Jurkat, Clone E6-1 (cell line): ENCODE data around the gene SAYSD1. TPM values are rescaled to one million over a fixed set of nuclear protein-coding genes. Genes with fewer than 3 reads are reported as not detected.
"Not testable (repeated sequence)": the region's sequence is repeated elsewhere in the genome, so short reads cannot be mapped to it uniquely, and the experiment has no call there.

Experiments used
- DNase-seq: peaks from one replicate; pipeline ENCODE4 v3.0.0-alpha.2; 2011; ENCODE audit warnings: low read depth, low spot score
- H3K4me3 ChIP-seq: 2 replicates; pipeline ENCODE4 v1.5.1; 2011; ENCODE audit warnings: mild to moderate bottlenecking, low read length, control low read depth, moderate library complexity
- polyA plus RNA-seq: library from polyadenylated mRNA; unstranded; fragments of >200 nt; gene quantifications from one replicate; pipeline ENCODE4 v1.2.1, GENCODE V29; 2012; ENCODE audit warnings: missing spikeins; ENCODE audit not compliant: insufficient read length, insufficient read depth

SAYSD1 gene
- polyA plus RNA-seq = 17.9 TPM

- peak within 1 kb of the TSS; percentile 81 for H3K4me3 ChIP-seq
- peak; percentile 92 for DNase-seq
These were observed at the start of gene SAYSD1 for GRCh38 chr6:39114704-39115599. Gene SAYSD1 (minus strand): TSS chr6:39115186. CDS start chr6:39115089, 97 bp downstream.

GRCh38 chr6:39157511-39157910, 42.5 kb upstream of the SAYSD1 start:
- peak; percentile 4 for DNase-seq
- H3K4me3 ChIP-seq = no peak overlapping the region

GRCh38 chr6:39156801-39157200, 41.8 kb upstream of the SAYSD1 start:
- no peak for DNase-seq
- H3K4me3 ChIP-seq = no peak overlapping the region

GRCh38 chr6:39154705-39155104, 39.7 kb upstream of the SAYSD1 start:
- no peak for DNase-seq
- H3K4me3 ChIP-seq = no peak overlapping the region

- peak; percentile 15 for DNase-seq
These were observed 38.9 kb upstream of the SAYSD1 start for GRCh38 chr6:39153766-39154397.

GRCh38 chr6:39152262-39152661, 37.3 kb upstream of the SAYSD1 start:
- H3K4me3 ChIP-seq = no peak overlapping the region
- no peak for DNase-seq

More at GRCh38 chr6:39153766-39154397, 38.9 kb upstream of the SAYSD1 start:
- H3K4me3 ChIP-seq = no peak overlapping the region

- no peak overlapping the region for H3K4me3 ChIP-seq
- no peak for DNase-seq
These were observed 36.2 kb upstream of the SAYSD1 start for GRCh38 chr6:39151211-39151610.

- no peak for DNase-seq
- no peak overlapping the region for H3K4me3 ChIP-seq
These were observed 29.6 kb upstream of the SAYSD1 start for GRCh38 chr6:39144481-39145173.

- no peak for DNase-seq
- H3K4me3 ChIP-seq = no peak overlapping the region
These were observed 28.4 kb upstream of the SAYSD1 start for GRCh38 chr6:39143238-39143930.

- DNase-seq = no peak
- no peak overlapping the region for H3K4me3 ChIP-seq
These were observed 25.7 kb upstream of the SAYSD1 start for GRCh38 chr6:39140556-39141167.

- no peak overlapping the region for H3K4me3 ChIP-seq
- peak; percentile 51 for DNase-seq
These were observed 22.3 kb upstream of the SAYSD1 start for GRCh38 chr6:39137245-39137644.

- not testable (repeated sequence) for DNase-seq, H3K4me3 ChIP-seq
These were observed 21.2 kb upstream of the SAYSD1 start for GRCh38 chr6:39136207-39136606.

- not testable (repeated sequence) for H3K4me3 ChIP-seq, DNase-seq
These were observed 19.8 kb upstream of the SAYSD1 start for GRCh38 chr6:39134761-39135160.

- H3K4me3 ChIP-seq = no peak overlapping the region
- DNase-seq = no peak
These were observed 15.7 kb upstream of the SAYSD1 start for GRCh38 chr6:39130691-39131090.

- no peak for DNase-seq
- H3K4me3 ChIP-seq = no peak overlapping the region
These were observed 13.8 kb upstream of the SAYSD1 start for GRCh38 chr6:39128832-39129231.

- H3K4me3 ChIP-seq = no peak overlapping the region
- no peak for DNase-seq
These were observed 13.1 kb upstream of the SAYSD1 start for GRCh38 chr6:39128106-39128505.

GRCh38 chr6:39124114-39124513, 9.1 kb upstream of the SAYSD1 start:
- H3K4me3 ChIP-seq = no peak overlapping the region
- DNase-seq = no peak

GRCh38 chr6:39118921-39119320, 3.9 kb upstream of the SAYSD1 start:
- DNase-seq = no peak
- H3K4me3 ChIP-seq = no peak overlapping the region

- no peak for DNase-seq
- H3K4me3 ChIP-seq = peak overlapping the region; percentile 81
These were observed 640 bp downstream of the SAYSD1 start for GRCh38 chr6:39114388-39114703.
